Progenitor cell of endocrine pancreas (in vitro differentiated cells): Measurements from ENCODE around the gene SCUBE1. TPM values are rescaled to one million over a fixed set of nuclear protein-coding genes. Genes with fewer than 3 reads are reported as not detected.

Experiments used
- DNase-seq: peaks from one replicate; pipeline ENCODE4 v3.0.0; 2021; ENCODE audit warnings: low spot score; ENCODE audit not compliant: unreplicated experiment
- H3K27ac Mint-ChIP-seq: 2 replicates; pipeline ENCODE4 v1.8.0; 2021; ENCODE audit warnings: mild to moderate bottlenecking, moderate library complexity, mixed read lengths
- H3K27me3 Mint-ChIP-seq: 2 replicates; pipeline ENCODE4 v1.8.0; 2021; ENCODE audit warnings: mixed read lengths
- H3K36me3 Mint-ChIP-seq: 2 replicates; pipeline ENCODE4 v1.8.0; 2022; ENCODE audit warnings: mixed read lengths; ENCODE audit not compliant: insufficient read depth
- H3K4me1 Mint-ChIP-seq: 2 replicates; pipeline ENCODE4 v1.8.0; 2021; ENCODE audit warnings: low read depth, mixed read lengths
- H3K4me3 Mint-ChIP-seq: 2 replicates; pipeline ENCODE4 v1.8.0; 2021; ENCODE audit warnings: low read depth, mild to moderate bottlenecking, moderate library complexity, mixed read lengths
- H3K9me3 Mint-ChIP-seq: 2 replicates; pipeline ENCODE4 v1.8.0; 2021; ENCODE audit warnings: low read depth, mixed read lengths
- total RNA-seq: library from RNA; stranded (reverse); gene quantifications from 2 replicates; pipeline ENCODE4 v1.2.1, GENCODE V29; 2021
- TF ChIP-seq, protein P1 (sequence below): fragments of 200-600 bp; sonication (generic); IDR thresholded peaks from one replicate; pipeline ENCODE4 v1.5.0; 2021; ENCODE audit warnings: antibody characterized with exemption, mild to moderate bottlenecking; ENCODE audit not compliant: unreplicated experiment

The SCUBE1 gene
- total RNA-seq, 1 donor from 2014 or later, result 4.5 TPM

DNA sequence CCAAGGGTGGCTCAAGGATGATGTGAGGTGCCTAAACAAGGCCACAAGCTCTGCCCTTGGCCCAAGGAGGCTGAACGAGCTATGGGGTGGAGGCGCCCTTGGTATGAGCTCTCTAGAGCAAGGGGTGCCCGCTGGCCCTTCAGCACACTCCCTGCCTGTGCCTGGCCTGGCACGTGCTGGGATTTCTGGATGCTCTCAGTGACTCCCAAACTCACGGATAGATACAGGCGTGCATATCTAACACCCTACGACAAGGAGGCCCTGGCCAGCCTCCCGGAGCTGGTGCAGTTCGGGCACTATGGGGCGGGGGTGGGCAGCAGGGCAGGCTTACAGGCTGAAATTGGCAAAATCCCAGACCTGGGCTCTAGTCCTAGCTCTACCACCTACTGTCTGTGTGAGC, 30.6 kb downstream of the SCUBE1 start:
- no peak overlapping the region for H3K4me3 Mint-ChIP-seq
- H3K4me1 Mint-ChIP-seq, result peaks cover 7% of the 10 kb centered on the region
- TF ChIP-seq, protein P1, sequence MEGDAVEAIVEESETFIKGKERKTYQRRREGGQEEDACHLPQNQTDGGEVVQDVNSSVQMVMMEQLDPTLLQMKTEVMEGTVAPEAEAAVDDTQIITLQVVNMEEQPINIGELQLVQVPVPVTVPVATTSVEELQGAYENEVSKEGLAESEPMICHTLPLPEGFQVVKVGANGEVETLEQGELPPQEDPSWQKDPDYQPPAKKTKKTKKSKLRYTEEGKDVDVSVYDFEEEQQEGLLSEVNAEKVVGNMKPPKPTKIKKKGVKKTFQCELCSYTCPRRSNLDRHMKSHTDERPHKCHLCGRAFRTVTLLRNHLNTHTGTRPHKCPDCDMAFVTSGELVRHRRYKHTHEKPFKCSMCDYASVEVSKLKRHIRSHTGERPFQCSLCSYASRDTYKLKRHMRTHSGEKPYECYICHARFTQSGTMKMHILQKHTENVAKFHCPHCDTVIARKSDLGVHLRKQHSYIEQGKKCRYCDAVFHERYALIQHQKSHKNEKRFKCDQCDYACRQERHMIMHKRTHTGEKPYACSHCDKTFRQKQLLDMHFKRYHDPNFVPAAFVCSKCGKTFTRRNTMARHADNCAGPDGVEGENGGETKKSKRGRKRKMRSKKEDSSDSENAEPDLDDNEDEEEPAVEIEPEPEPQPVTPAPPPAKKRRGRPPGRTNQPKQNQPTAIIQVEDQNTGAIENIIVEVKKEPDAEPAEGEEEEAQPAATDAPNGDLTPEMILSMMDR, result no peak
- H3K27ac Mint-ChIP-seq, result no peak overlapping the region
- H3K36me3 Mint-ChIP-seq, result no peaks in the 10 kb centered on the region
- no peaks in the 10 kb centered on the region for H3K9me3 Mint-ChIP-seq
- DNase-seq, result no peak
- peaks cover 62% of the 10 kb centered on the region for H3K27me3 Mint-ChIP-seq

DNA sequence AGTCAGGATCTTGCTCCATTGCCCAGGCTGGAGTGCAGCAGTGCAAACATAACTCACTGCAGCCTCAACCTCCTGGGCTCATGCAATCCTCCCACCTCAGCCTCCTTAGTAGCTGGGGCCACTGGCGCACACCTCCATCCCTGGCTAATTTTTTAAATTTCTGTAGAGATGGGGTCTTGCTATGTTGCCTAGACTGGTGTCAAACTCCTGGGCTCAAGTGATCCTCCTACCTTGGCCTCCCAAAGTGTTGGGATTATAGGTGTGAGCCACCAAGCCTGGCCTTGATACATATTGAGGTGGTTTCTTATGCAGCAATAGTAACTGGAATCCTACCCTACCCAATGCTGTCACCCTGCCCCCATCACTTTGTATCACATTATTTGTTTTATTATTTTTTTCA, 32.4 kb downstream of the SCUBE1 start:
- DNase-seq, result no peak
- H3K36me3 Mint-ChIP-seq, result no peaks in the 10 kb centered on the region
- H3K4me1 Mint-ChIP-seq, result peaks cover 6% of the 10 kb centered on the region
- H3K4me3 Mint-ChIP-seq, result no peak overlapping the region
- no peak overlapping the region for H3K27ac Mint-ChIP-seq
- no peaks in the 10 kb centered on the region for H3K9me3 Mint-ChIP-seq
- TF ChIP-seq, protein P1, result no peak
- peaks cover 57% of the 10 kb centered on the region for H3K27me3 Mint-ChIP-seq

DNA sequence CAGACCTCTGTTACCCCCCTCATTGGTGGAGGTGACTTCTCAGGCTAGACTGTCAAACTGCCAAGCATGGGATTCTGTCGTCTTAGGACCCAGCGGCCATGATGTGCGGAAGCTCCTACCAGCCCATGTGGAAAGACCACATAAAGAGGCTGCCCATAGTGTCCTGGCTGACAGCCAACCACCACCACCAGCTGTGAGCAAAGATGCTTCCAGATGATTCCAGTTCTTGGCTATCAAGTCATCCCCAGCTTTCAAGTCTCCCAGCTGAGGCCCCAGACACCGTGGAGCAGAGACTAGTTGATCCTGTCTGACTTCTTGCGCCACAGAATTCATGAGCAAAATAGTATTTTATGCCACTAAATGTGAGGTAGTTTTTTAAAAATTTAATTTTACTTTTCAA, 32.9 kb downstream of the SCUBE1 start:
- H3K4me3 Mint-ChIP-seq, result no peak overlapping the region

DNA sequence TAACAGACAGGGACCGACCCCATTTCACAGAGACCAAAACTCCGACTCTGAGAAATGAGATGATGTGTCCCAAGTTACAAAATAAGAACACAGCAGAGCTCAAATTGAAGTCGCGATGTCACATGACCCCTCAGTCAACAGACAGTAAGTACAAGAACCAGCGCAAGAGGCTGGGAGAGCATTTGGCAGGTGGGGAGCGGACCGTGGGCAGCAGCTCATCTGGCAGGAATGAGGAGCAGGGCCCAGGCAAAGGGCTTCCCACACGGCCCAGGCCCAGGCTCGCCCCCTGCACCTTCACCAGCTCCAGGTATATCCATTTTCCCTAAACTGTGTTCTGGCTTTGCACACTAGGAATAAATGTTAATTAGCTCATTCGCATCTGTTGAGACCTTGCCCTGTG, 34.3 kb downstream of the SCUBE1 start:
- Mint-ChIP-seq H3K9me3 (no peaks in the 10 kb centered on the region), H3K27me3 (peaks cover 62% of the 10 kb centered on the region), H3K27ac (no peak overlapping the region), H3K4me1 (no peaks in the 10 kb centered on the region), H3K36me3 (no peaks in the 10 kb centered on the region), H3K4me3 (no peak overlapping the region)
- TF ChIP-seq, protein P1, result no peak
- DNase-seq, result no peak

More for the DNA sequence above, 32.9 kb downstream of the SCUBE1 start:
- peaks cover 3% of the 10 kb centered on the region for H3K4me1 Mint-ChIP-seq
- no peaks in the 10 kb centered on the region for H3K36me3 Mint-ChIP-seq
- no peak overlapping the region for H3K27ac Mint-ChIP-seq
- DNase-seq, result no peak
- H3K9me3 Mint-ChIP-seq, result no peaks in the 10 kb centered on the region
- peaks cover 55% of the 10 kb centered on the region for H3K27me3 Mint-ChIP-seq
- TF ChIP-seq, protein P1, result no peak

DNA sequence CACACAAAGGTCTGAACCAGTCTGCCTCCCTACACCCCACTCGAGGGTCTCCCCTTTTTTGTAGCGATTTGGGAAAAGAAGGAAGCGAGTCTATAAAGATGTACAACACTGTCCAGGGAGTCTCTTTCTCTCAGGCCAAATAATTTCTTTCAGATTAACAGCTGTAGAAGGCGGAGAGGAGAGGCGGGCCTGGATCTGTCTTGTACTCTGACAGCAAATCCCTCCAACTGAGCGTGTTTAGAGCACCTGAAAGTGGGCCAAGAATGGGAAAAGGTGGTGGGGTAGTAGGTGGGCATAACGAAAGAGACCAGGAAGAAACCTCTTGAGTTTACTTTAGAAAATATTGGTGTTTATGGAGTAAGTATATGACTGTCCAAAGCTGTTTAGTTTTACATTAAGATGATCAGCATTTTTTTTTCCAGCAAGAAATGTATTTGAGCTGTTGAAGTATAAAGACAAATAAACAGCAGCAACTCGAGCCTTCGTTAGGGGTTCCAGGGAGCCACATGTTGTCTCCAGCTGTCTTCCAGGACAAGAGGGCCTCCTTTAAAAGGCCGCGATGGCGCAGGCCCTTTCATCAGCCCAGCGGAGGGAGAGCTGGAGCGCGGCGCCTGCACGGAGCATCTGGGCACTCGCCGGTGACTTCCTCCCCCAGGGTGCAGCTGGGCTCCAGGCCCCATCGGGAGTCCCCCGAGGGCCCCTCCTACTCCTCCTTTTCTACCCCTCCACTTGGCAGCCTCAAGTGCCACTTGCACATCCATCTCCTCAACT, 34.9 kb downstream of the SCUBE1 start:
- TF ChIP-seq, protein P1, result no peak
- Mint-ChIP-seq H3K36me3 (no peaks in the 10 kb centered on the region), H3K4me3 (no peak overlapping the region), H3K27ac (no peak overlapping the region), H3K27me3 (peaks cover 60% of the 10 kb centered on the region), H3K9me3 (no peaks in the 10 kb centered on the region), H3K4me1 (no peaks in the 10 kb centered on the region)
- no peak for DNase-seq
